ENCODE measurements around the gene APMAP. TPM values are rescaled to one million over a fixed set of nuclear protein-coding genes. Genes with fewer than 3 reads are reported as not detected.

The APMAP gene
- total RNA-seq, 1 experiment from 2014 or later = 82.7 TPM

DNA sequence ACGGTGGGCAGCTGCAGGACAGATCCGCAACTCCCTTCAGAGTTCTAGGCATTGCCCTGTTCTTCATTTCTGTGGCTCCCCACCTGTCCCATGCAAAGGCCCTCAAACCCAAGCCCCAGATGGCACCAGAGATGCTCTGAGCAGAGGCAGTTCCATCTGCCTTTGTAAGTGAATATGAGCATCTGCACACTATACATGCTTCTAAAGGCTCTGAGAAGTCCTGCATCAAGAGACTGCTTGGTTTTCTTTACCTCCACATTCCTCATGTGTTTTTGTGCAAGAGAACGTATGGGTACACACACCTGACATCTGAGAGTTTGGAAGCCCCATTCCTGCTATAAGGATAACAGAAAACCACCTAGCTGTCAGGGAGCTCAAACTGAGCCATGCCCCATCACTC is 57.8 kb downstream of the APMAP start:
- Histone ChIP-seq H3K4me1 (ENCODE audit: control insufficient read depth in 1 of 2, insufficient read depth in 2 of 2, low read length in 2 of 2) (peaks cover 9 to 21% of the 10 kb centered on the region in 2 experiments), H3K9me2 (ENCODE audit: insufficient read depth) (no peaks in the 10 kb centered on the region), H4K20me1 (ENCODE audit: insufficient read depth) (no peaks in the 10 kb centered on the region), H3K36me3 (ENCODE audit: control insufficient read depth in 1 of 2, insufficient read depth in 2 of 2, low read length in 2 of 2) (no peaks in the 10 kb centered on the region), H2AFZ (ENCODE audit: low read depth, low read length, poor library complexity, severe bottlenecking) (no peak overlapping the region), H3K27ac (ENCODE audit: low read depth, low read length) (no peak overlapping the region), H3K9me3 (ENCODE audit: control insufficient read depth in 1 of 2, insufficient read depth in 1 of 2, low read depth in 1 of 2, low read length in 2 of 2) (no peaks in the 10 kb centered on the region), H3K4me2 (ENCODE audit: low read length) (no peak overlapping the region), H3K9ac (ENCODE audit: low read length) (no peak overlapping the region), H3K79me2 (ENCODE audit: insufficient read depth, low read length) (no peaks in the 10 kb centered on the region), H3K4me3 (replicated peaks in 1 of 2; ENCODE audit: low read depth in 1 of 2, low read length in 2 of 2) (no peak overlapping the region), H3K27me3 (ENCODE audit: insufficient read depth, low read length) (no peaks in the 10 kb centered on the region)
- intact Hi-C loops (cut with micrococcal nuclease) = no loop called here
- DNase-seq (ENCODE audit: low read depth, low spot score) (no peak), ATAC-seq (no peak)
- CTCF ChIA-PET = no interaction called here
- TF ChIP-seq ZFX (IDR thresholded peaks at IDR 0.05) (no peak), JUND (IDR thresholded peaks at IDR 0.05) (no peak), POLR2A (IDR thresholded peaks at IDR 0.05; ENCODE audit: borderline replicate concordance, extremely low read depth, insufficient read depth, insufficient read length) (no peak), EZH2phosphoT487 (IDR thresholded peaks at IDR 0.05; ENCODE audit: borderline replicate concordance) (no peak), EZH2 (IDR thresholded peaks at IDR 0.05) (no peak), FOSL1 (IDR thresholded peaks at IDR 0.05; ENCODE audit: low read depth) (no peak), TCF7L2 (IDR thresholded peaks at IDR 0.05; ENCODE audit: borderline replicate concordance, extremely low read depth, insufficient read depth, insufficient read length) (no peak), ELF1 (IDR thresholded peaks at IDR 0.05; ENCODE audit: borderline replicate concordance, low read depth) (no peak), YY1 (IDR thresholded peaks at IDR 0.05; ENCODE audit: extremely low read depth, insufficient replicate concordance, low read depth, low read length) (no peak), EGR1 (IDR thresholded peaks at IDR 0.05; ENCODE audit: low read depth) (no peak), SP1 (IDR thresholded peaks at IDR 0.05; ENCODE audit: low read depth) (no peak), SRF (IDR thresholded peaks at IDR 0.05; ENCODE audit: low read depth) (no peak)
- TF ChIP-seq, protein P1, sequence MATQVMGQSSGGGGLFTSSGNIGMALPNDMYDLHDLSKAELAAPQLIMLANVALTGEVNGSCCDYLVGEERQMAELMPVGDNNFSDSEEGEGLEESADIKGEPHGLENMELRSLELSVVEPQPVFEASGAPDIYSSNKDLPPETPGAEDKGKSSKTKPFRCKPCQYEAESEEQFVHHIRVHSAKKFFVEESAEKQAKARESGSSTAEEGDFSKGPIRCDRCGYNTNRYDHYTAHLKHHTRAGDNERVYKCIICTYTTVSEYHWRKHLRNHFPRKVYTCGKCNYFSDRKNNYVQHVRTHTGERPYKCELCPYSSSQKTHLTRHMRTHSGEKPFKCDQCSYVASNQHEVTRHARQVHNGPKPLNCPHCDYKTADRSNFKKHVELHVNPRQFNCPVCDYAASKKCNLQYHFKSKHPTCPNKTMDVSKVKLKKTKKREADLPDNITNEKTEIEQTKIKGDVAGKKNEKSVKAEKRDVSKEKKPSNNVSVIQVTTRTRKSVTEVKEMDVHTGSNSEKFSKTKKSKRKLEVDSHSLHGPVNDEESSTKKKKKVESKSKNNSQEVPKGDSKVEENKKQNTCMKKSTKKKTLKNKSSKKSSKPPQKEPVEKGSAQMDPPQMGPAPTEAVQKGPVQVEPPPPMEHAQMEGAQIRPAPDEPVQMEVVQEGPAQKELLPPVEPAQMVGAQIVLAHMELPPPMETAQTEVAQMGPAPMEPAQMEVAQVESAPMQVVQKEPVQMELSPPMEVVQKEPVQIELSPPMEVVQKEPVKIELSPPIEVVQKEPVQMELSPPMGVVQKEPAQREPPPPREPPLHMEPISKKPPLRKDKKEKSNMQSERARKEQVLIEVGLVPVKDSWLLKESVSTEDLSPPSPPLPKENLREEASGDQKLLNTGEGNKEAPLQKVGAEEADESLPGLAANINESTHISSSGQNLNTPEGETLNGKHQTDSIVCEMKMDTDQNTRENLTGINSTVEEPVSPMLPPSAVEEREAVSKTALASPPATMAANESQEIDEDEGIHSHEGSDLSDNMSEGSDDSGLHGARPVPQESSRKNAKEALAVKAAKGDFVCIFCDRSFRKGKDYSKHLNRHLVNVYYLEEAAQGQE (IDR thresholded peaks at IDR 0.05; ENCODE audit: low read depth) = no peak
- TF ChIP-seq, protein P2, sequence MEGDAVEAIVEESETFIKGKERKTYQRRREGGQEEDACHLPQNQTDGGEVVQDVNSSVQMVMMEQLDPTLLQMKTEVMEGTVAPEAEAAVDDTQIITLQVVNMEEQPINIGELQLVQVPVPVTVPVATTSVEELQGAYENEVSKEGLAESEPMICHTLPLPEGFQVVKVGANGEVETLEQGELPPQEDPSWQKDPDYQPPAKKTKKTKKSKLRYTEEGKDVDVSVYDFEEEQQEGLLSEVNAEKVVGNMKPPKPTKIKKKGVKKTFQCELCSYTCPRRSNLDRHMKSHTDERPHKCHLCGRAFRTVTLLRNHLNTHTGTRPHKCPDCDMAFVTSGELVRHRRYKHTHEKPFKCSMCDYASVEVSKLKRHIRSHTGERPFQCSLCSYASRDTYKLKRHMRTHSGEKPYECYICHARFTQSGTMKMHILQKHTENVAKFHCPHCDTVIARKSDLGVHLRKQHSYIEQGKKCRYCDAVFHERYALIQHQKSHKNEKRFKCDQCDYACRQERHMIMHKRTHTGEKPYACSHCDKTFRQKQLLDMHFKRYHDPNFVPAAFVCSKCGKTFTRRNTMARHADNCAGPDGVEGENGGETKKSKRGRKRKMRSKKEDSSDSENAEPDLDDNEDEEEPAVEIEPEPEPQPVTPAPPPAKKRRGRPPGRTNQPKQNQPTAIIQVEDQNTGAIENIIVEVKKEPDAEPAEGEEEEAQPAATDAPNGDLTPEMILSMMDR (IDR thresholded peaks at IDR 0.05 in 2 of 3, conservative IDR thresholded peaks at IDR 0.05 in 1 of 3; ENCODE audit: borderline replicate concordance in 1 of 3, insufficient read depth in 1 of 3, low read depth in 2 of 3, low read length in 2 of 3) = no peak
- TF ChIP-seq, protein P3, sequence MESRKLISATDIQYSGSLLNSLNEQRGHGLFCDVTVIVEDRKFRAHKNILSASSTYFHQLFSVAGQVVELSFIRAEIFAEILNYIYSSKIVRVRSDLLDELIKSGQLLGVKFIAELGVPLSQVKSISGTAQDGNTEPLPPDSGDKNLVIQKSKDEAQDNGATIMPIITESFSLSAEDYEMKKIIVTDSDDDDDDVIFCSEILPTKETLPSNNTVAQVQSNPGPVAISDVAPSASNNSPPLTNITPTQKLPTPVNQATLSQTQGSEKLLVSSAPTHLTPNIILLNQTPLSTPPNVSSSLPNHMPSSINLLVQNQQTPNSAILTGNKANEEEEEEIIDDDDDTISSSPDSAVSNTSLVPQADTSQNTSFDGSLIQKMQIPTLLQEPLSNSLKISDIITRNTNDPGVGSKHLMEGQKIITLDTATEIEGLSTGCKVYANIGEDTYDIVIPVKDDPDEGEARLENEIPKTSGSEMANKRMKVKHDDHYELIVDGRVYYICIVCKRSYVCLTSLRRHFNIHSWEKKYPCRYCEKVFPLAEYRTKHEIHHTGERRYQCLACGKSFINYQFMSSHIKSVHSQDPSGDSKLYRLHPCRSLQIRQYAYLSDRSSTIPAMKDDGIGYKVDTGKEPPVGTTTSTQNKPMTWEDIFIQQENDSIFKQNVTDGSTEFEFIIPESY (IDR thresholded peaks at IDR 0.05; ENCODE audit: extremely low read depth, insufficient replicate concordance, low read length) = no peak
- TF ChIP-seq, protein P4, sequence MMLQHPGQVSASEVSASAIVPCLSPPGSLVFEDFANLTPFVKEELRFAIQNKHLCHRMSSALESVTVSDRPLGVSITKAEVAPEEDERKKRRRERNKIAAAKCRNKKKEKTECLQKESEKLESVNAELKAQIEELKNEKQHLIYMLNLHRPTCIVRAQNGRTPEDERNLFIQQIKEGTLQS (IDR thresholded peaks at IDR 0.05) = no peak
- BruUV-seq (replicated peaks) = no TSS peak
- RAD21 ChIA-PET (ENCODE audit: low non-redundant PET in 1 of 2, low total read pairs in 2 of 2, uncharacterized antibody in 2 of 2, unreplicated experiment in 2 of 2) = no interaction called here
- POLR2A ChIA-PET = no interaction called here
